Esophagus squamous epithelium (tissue), 5 donors: ENCODE results near the gene MAPRE3. TPM values are rescaled to one million over a fixed set of nuclear protein-coding genes. Genes with fewer than 3 reads are reported as not detected.

ENCODE experiments used
- DNase-seq: peaks from one replicate; lab custom pipeline; 2025; lab: John Stamatoyannopoulos, UW
- H3K27ac ChIP-seq, 4 donors: fragments of 200-600 bp; sonication (generic); one replicate each; pipeline ENCODE4 v1.5.1; 2016 to 2019; ENCODE audit warnings: mild to moderate bottlenecking in 1 of 4
- H3K27me3 ChIP-seq, 4 donors: fragments of 200-600 bp; sonication (generic); 1 replicate in 3 of 4; 2 replicates in 1 of 4; pipeline versions ENCODE4 v1.5.1 to v1.6.0; 2017 to 2021; ENCODE audit warnings: antibody characterized with exemption in 1 of 4
- H3K36me3 ChIP-seq, 3 donors: fragments of 200-600 bp; sonication (generic); one replicate each; pipeline ENCODE4 v1.5.1; 2016 to 2019
- H3K4me1 ChIP-seq, 3 donors: fragments of 200-600 bp; sonication (generic); one replicate each; pipeline ENCODE4 v1.5.1; 2017 to 2019
- H3K4me3 ChIP-seq, 4 donors: fragments of 200-600 bp; sonication (generic); 1 replicate in 3 of 4; 2 replicates in 1 of 4; pipeline ENCODE4 v1.5.1; 2016 to 2019; ENCODE audit warnings: mild to moderate bottlenecking in 2 of 4, moderate library complexity in 1 of 4
- H3K9me3 ChIP-seq, 3 donors: fragments of 200-600 bp; sonication (generic); one replicate each; pipeline ENCODE4 v1.5.1; 2016 to 2019
- CTCF ChIP-seq, 6 experiments: fragments of 450-650 bp in 4 of 6; fragments of 200-600 bp in 2 of 6; sonication (generic) in 2 of 6; IDR thresholded peaks; one replicate each; pipeline ENCODE4 v1.5.1; 2016 to 2019; ENCODE audit warnings: antibody characterized with exemption in 6 of 6, mild to moderate bottlenecking in 4 of 6, moderate library complexity in 4 of 6
- POLR2A ChIP-seq, 4 donors: fragments of 450-650 bp; IDR thresholded peaks; one replicate each; pipeline ENCODE4 v1.6.1; 2017; ENCODE audit warnings: antibody characterized with exemption in 4 of 4, mild to moderate bottlenecking in 4 of 4, moderate library complexity in 3 of 4
- WGBS, 2 donors: methylation state at CpG; one replicate each; pipeline ENCODE4 v1.1.5; 2018; 5-methylcytosine and 5-hydroxymethylcytosine counted together
- intact Hi-C: fragments of 100-400 bp; cut with DNase I; formaldehyde crosslinking; loops from one replicate; pipeline ENCODE4 v1.15.0; 2022
- total RNA-seq, 4 donors: library from RNA; depleted of rRNA; stranded (reverse); fragments of >200 nt; gene quantifications; one replicate each; pipeline ENCODE4 v1.1.0, GENCODE V29; 2016
- donor health status: DM: yes; HTN: yes; CAD: no.

MAPRE3 gene
- total RNA-seq, 4 donors from 2014 or later, result 4.4 to 7.6 (median 5.2) TPM

GRCh38 chr2:26976237-26976636 is 5.8 kb downstream of the MAPRE3 start:
- peaks cover 12 to 23% (median 13%) of the 10 kb centered on the region in 3 donors for H3K4me1 ChIP-seq
- H3K4me3 ChIP-seq, result no peak overlapping the region
- no peaks in the 10 kb centered on the region for H3K36me3 ChIP-seq
- intact Hi-C loops, result no loop called here
- no peak for DNase-seq
- H3K27me3 ChIP-seq, result no peaks in the 10 kb centered on the region
- H3K9me3 ChIP-seq, result no peaks in the 10 kb centered on the region
- H3K27ac ChIP-seq, result no peak overlapping the region
- no peak for TF ChIP-seq CTCF (IDR thresholded peaks at IDR 0.05)
- TF ChIP-seq POLR2A (IDR thresholded peaks at IDR 0.05), result no peak
- 58 to 63% methylated on average over 5 of the region's 5 CpGs for WGBS, 2 donors

GRCh38 chr2:26977012-26977411 is 6.6 kb downstream of the MAPRE3 start:
- H3K4me3 ChIP-seq, result no peak overlapping the region
- DNase-seq, result no peak
- no peaks in the 10 kb centered on the region for H3K36me3 ChIP-seq
- intact Hi-C loops, result no loop called here
- H3K4me1 ChIP-seq, result peaks cover 6 to 23% (median 6%) of the 10 kb centered on the region in 3 donors
- TF ChIP-seq CTCF (IDR thresholded peaks at IDR 0.05) (no peak), POLR2A (IDR thresholded peaks at IDR 0.05) (no peak)
- no peaks in the 10 kb centered on the region for H3K9me3 ChIP-seq
- WGBS, 2 donors, result 70 to 71% methylated on average over 2 of the region's 2 CpGs
- no peak overlapping the region for H3K27ac ChIP-seq
- H3K27me3 ChIP-seq, result no peaks in the 10 kb centered on the region

- 71 to 85% methylated on average over 4 of the region's 4 CpGs for WGBS, 2 donors
- Histone ChIP-seq H3K27me3 (no peaks in the 10 kb centered on the region), H3K4me3 (no peak overlapping the region), H3K36me3 (no peaks in the 10 kb centered on the region), H3K9me3 (no peaks in the 10 kb centered on the region), H3K4me1 (peaks cover 0 to 26% (median 7%) of the 10 kb centered on the region in 3 donors), H3K27ac (no peak overlapping the region)
- TF ChIP-seq CTCF (IDR thresholded peaks at IDR 0.05), result no peak
- no peak for TF ChIP-seq POLR2A (IDR thresholded peaks at IDR 0.05)
- DNase-seq, result no peak
- intact Hi-C loops, result no loop called here
Observed at GRCh38 chr2:26978061-26978596, 7.7 kb downstream of the MAPRE3 start.

- no peak for DNase-seq
- no peaks in the 10 kb centered on the region for H3K27me3 ChIP-seq
- 72 to 81% methylated on average over 2 of the region's 2 CpGs for WGBS, 2 donors
- no peaks in the 10 kb centered on the region for H3K36me3 ChIP-seq
- H3K9me3 ChIP-seq, result no peaks in the 10 kb centered on the region
- TF ChIP-seq CTCF (IDR thresholded peaks at IDR 0.05), result no peak
- TF ChIP-seq POLR2A (IDR thresholded peaks at IDR 0.05), result no peak
- H3K4me1 ChIP-seq, result peaks cover 0 to 26% (median 7%) of the 10 kb centered on the region in 3 donors
- H3K4me3 ChIP-seq, result no peak overlapping the region
- intact Hi-C loops, result no loop called here
- H3K27ac ChIP-seq, result no peak overlapping the region
Observed at GRCh38 chr2:26979741-26980140, 9.3 kb downstream of the MAPRE3 start.

GRCh38 chr2:26980971-26981370 is 10.5 kb downstream of the MAPRE3 start:
- no peaks in the 10 kb centered on the region for H3K27me3 ChIP-seq
- no peak overlapping the region for H3K4me3 ChIP-seq
- TF ChIP-seq CTCF (IDR thresholded peaks at IDR 0.05), result no peak
- no peak for TF ChIP-seq POLR2A (IDR thresholded peaks at IDR 0.05)
- H3K27ac ChIP-seq, result no peak overlapping the region
- H3K9me3 ChIP-seq, result no peaks in the 10 kb centered on the region
- H3K36me3 ChIP-seq, result no peaks in the 10 kb centered on the region
- intact Hi-C loops, result no loop called here
- H3K4me1 ChIP-seq, result peaks cover 0 to 20% (median 7%) of the 10 kb centered on the region in 3 donors
- no peak for DNase-seq
- 69 to 93% methylated on average over 2 of the region's 2 CpGs for WGBS, 2 donors
